Fibroblast of the aortic adventitia (primary cell): Measurements from ENCODE around the gene CTPS1. TPM values are rescaled to one million over a fixed set of nuclear protein-coding genes. Genes with fewer than 3 reads are reported as not detected.

ENCODE experiments used
- DNase-seq: peaks from one replicate; pipeline ENCODE4 v3.0.0-alpha.2; 2010; ENCODE audit warnings: low read depth
- H3K4me3 ChIP-seq: 2 replicates; pipeline ENCODE4 v1.5.1; 2011; ENCODE audit warnings: low read depth, mild to moderate bottlenecking, control low read depth, low read length, moderate library complexity
- total RNA-seq: library from RNA; depleted of rRNA; stranded (reverse); fragments of >200 nt; gene quantifications from 2 replicates; pipeline ENCODE4 v1.2.3, GENCODE V29; 2012; ENCODE audit warnings: low replicate concordance
- TF ChIP-seq, protein P1 (sequence below): IDR thresholded peaks from 2 replicates; pipeline ENCODE4 v1.5.1; 2011; ENCODE audit warnings: mild to moderate bottlenecking, low read length, control low read depth, inconsistent platforms; ENCODE audit not compliant: insufficient read depth

Gene CTPS1
- total RNA-seq, 1 donor = 22.9 TPM

DNA sequence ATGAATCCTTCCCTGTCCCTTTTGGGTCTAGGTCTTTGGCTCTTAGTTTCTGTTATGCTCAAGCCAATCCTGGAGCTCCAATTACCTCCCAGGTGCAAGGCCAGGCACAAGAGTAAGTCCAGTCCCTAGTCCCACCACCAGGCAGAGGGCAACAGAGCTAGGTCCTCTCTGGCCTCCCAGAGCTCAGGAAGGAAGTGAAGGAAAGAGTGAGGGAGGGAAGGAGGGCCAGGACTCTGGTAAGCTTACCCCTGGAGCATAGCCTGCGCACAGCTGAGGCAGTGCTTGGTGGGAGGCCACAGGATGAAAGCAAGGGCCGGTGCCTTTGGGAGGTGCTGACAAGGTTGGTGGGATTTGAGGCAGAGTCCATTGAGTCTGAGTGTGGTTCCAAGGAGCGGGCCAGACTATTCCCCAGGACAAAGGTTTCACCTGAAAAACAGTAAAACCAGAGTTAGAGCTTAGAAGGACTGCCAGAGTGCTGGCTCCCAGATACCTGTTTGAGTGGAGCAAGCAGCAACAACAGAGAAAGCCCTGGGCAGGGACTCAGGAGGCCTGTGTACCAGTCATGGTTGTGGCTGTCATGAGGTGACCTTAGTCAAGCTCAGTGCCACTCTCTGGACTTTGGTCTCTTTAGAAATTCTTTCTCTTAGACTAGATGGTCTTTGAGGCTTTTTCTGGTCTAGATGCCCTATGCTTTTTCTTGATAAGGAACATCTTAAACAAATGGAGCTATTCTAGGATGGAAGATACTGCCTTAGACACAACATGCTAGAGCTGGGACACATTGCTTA lies 57.8 kb downstream of the CTPS1 start:
- no peak for DNase-seq
- TF ChIP-seq, protein P1, sequence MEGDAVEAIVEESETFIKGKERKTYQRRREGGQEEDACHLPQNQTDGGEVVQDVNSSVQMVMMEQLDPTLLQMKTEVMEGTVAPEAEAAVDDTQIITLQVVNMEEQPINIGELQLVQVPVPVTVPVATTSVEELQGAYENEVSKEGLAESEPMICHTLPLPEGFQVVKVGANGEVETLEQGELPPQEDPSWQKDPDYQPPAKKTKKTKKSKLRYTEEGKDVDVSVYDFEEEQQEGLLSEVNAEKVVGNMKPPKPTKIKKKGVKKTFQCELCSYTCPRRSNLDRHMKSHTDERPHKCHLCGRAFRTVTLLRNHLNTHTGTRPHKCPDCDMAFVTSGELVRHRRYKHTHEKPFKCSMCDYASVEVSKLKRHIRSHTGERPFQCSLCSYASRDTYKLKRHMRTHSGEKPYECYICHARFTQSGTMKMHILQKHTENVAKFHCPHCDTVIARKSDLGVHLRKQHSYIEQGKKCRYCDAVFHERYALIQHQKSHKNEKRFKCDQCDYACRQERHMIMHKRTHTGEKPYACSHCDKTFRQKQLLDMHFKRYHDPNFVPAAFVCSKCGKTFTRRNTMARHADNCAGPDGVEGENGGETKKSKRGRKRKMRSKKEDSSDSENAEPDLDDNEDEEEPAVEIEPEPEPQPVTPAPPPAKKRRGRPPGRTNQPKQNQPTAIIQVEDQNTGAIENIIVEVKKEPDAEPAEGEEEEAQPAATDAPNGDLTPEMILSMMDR = no peak
- H3K4me3 ChIP-seq = no peak overlapping the region

DNA sequence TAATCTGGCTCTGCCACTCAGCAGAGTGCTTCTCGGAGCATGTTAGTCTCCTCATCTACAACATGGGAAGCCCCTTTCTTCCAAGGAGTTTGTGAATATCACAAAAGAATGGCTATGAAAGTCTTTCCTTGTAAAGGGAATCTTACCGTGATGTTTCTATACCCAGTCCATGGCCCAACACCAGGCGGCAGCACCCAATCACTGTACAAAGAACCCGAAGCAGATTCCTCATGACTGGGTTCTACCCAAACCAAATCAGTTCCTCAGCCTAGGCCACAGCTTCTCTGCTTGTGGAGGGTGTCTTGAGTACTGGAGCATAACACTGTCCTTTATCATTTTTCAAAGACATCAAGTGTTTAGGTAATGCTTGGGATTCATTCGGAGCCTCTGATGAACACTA lies 58.6 kb downstream of the CTPS1 start:
- peak; percentile 36 for DNase-seq
- TF ChIP-seq, protein P1 = peak; percentile 49
- H3K4me3 ChIP-seq = no peak overlapping the region

DNA sequence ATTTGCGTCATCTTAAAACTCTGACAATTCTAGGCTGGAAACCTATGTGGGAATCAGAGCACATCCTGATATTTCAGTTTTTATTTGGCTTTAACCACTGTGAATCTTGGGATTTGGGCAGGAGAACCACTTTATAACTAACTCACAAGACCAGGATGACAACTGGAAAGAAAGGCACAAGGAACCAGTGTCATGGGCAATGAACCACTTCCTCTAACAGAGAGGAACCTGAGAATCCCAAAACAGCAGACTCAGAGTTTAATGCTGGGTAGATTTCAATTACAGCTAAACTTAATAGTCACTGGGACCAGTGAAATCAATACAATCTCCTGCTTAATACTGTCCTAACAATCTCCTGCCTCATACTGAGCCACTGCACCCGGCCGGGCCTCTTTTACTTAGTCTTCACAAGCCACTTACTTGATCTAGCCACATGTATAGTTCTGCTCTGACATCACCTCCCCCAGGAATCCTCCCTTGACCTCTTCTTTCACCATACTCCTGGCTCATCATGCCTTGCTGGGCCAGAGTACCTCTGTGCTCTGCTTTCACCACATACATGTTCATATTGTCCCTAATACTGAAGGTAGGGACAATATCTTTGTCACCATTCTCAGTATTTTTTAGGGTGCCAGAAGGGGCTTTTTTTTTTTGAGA lies 62.2 kb downstream of the CTPS1 start:
- no peak overlapping the region for H3K4me3 ChIP-seq
- TF ChIP-seq, protein P1 = no peak
- DNase-seq = no peak

DNA sequence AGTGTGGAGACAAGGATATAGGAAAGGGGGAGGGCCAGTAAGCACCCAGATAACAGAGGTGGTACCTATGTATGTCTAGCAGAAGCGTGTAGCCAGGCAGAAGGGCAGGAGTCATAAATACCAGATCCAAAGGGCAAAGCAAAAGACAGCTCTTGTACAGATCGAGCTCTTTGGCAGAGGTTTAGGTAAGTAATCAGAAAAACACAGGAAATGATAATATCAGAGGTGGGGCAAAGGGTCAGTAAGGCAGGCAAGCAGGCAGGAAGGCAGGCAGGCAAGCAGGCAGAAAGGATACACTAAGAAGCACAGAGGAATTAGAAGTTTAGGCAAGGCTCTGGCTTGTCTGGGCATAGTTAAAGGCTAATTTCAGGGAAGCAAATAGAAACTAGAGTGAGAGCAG lies 64.7 kb downstream of the CTPS1 start:
- DNase-seq = no peak
- no peak overlapping the region for H3K4me3 ChIP-seq
- TF ChIP-seq, protein P1 = no peak

DNA sequence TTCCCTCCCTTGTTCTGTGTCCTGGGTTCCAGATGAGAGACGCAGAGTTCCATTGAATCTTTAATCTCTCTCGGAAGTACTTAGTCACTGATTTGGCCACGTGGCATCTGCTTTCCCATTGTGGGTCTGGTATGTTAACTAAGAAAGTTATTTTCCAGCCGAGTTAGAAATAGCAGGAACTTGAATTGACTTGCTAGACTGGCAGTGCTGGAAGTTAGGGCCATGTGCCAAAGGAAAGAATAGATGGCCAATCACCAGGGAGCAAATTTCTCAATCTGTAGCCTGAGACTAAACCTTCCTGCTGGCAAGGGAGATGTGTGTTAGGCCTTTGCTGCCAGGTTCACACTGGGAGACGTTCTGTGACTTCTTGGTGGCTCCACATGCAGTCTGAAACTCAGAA lies 66.2 kb downstream of the CTPS1 start:
- TF ChIP-seq, protein P1 = no peak
- H3K4me3 ChIP-seq = no peak overlapping the region
- peak; percentile 98 for DNase-seq

DNA sequence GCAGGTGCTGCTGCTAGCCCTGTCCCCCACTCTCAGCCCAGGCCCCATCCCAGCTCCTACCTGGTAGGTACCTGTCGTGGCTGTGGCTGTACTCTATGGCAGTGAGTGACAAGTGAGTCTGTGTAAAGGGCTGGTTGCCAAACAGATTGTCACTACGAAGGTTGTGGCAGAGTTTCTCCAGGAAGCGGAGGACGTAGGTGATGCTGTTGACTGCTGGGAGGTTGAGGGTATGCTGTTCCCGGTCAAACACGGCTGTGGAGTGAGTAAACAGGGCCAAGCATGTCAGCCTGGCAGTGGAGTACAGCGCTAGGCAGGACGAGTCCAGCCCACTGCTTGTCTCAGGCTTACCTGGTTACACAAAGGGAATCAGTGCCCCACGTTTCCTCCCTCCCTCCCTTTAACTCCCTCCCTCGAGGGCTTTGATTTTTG lies 66.9 kb downstream of the CTPS1 start:
- DNase-seq = no peak
- TF ChIP-seq, protein P1 = no peak
- no peak overlapping the region for H3K4me3 ChIP-seq
